Mucosa of descending colon (tissue), 3 donors: ENCODE measurements around the gene C10orf67. TPM values are rescaled to one million over a fixed set of nuclear protein-coding genes. Genes with fewer than 3 reads are reported as not detected.

ENCODE experiments used
- ATAC-seq: fragments of 200-7000 bp; cut with Tn5 transposase; one replicate; pipeline ENCODE4 v1.9.1; 2020; ENCODE audit warnings: mild to moderate bottlenecking, moderate library complexity
- DNase-seq, 3 donors: peaks; one replicate each; pipeline ENCODE4 v3.0.0-alpha.2; 2020
- H3K36me3 ChIP-seq: fragments of 200-600 bp; one replicate; pipeline ENCODE4 v1.8.0; 2021; ENCODE audit warnings: low read depth, mild to moderate bottlenecking
- H3K4me1 ChIP-seq: fragments of 200-600 bp; one replicate; pipeline ENCODE4 v1.8.0; 2021; ENCODE audit warnings: low read depth, mild to moderate bottlenecking
- H3K4me3 ChIP-seq: fragments of 200-600 bp; one replicate; pipeline ENCODE4 v1.8.0; 2021; ENCODE audit warnings: mild to moderate bottlenecking
- H3K9me3 ChIP-seq: fragments of 200-600 bp; one replicate; pipeline ENCODE4 v1.8.0; 2021; ENCODE audit warnings: mild to moderate bottlenecking
- CTCF ChIP-seq: fragments of 200-600 bp; IDR thresholded peaks from one replicate; pipeline ENCODE4 v1.8.0; 2022; ENCODE audit warnings: antibody characterized with exemption, mild to moderate bottlenecking
- intact Hi-C, 2 donors: fragments of 100-400 bp; cut with DNase I in 1 of 2; cut with micrococcal nuclease in 1 of 2; formaldehyde crosslinking; loops; one replicate each; pipeline versions ENCODE4 v1.11.0 to v1.11.1; 2022; cut with DNase I, micrococcal nuclease
- total RNA-seq, 3 donors: library from RNA; stranded (reverse); fragmentation: NEBNext Ultra II Directional in 2 of 3; extraction: Animal tissue kit (Norgen Biotek cat#: 25700) in 2 of 3; gene quantifications; one replicate each; pipeline versions ENCODE4 v1.2.1 to v1.2.4, GENCODE V29; 2021 to 2023
- donor health status: DM: no; HTN: no; CAD: no; lungs with moderate emphysema.
- donor health status: DM: no; HTN: no; CAD: no.
- donor health status: DM: no; HTN: yes; CAD: no.

Gene C10orf67
- total RNA-seq, 3 donors from 2014 or later: not detected

DNA sequence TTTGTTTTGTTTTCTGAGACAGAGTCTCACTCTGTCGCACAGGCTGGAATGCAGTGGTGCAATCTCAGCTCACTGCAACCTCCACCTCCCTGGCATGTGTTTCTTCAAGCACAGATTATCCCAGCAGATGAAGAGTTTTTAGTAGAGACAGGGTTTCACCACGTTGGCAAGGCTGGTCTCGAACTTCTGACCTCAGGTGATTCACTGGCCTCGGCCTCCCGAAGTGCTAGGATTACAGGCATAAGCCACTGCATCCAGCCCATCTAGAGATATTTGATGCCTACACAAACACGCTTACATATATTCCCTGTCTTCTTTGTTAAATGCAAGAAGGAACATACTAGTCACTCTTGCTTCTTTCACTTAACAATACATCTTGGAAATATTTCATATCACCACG, 158.4 kb downstream of the C10orf67 start:
- Histone ChIP-seq H3K4me1 (no peaks in the 10 kb centered on the region), H3K36me3 (no peaks in the 10 kb centered on the region), H3K4me3 (no peak overlapping the region), H3K9me3 (no peaks in the 10 kb centered on the region)
- ATAC-seq (no peak), DNase-seq (no peak)
- TF ChIP-seq CTCF: no peak
- intact Hi-C loops: no loop called here

- Histone ChIP-seq H3K36me3 (no peaks in the 10 kb centered on the region), H3K9me3 (no peaks in the 10 kb centered on the region), H3K4me1 (no peaks in the 10 kb centered on the region), H3K4me3 (no peak overlapping the region)
- intact Hi-C loops: no loop called here
- no peak for TF ChIP-seq CTCF
- no peak for ATAC-seq
- no peak for DNase-seq
These were observed 169.6 kb downstream of the C10orf67 start for GRCh38 chr10:23174977-23175512.

DNA sequence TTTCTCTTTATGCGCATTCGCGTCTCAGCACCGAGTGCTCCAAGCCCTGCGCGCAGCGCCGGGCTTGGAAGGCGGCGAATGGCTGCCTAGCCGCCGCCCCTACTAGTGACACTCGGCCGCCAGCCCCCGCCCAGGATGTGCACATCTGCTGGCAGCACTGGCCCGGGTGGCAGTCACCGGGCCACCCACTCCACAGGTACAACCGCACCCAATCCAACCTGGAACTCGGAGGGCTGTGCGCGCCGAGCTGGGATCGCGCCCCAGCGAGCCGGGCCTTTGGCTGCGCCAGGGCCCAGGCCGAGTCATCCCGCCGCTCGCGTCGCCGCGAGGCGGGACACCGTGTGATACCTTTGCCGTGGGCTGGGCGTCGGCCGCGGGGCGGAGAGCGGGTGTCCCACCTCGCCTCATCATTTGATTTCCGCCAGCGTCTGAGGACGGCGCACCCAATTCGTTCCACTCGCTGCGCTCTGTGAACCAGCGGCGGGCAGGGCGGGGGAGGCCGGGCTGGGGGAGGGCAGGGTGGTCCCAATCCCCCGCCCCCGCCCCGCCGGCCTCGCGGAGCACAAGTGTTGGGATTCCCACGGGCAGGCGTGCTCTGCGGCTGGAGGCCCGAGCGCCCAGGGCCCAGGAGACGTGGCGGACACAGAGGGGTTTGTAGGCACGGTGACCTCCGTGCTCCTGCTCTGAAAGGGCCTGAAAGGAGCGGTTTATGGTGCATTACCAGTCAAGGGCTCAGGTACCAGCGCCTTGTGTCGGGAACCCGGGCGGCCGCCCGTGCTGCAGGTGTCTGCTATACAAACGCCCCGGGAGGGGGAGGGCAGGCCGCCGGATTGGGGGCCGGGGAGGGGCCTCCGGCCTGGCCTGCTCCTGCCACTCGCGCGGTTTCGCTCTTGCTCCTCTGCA, 170.3 kb downstream of the C10orf67 start:
- Histone ChIP-seq H3K4me3 (no peak overlapping the region), H3K4me1 (no peaks in the 10 kb centered on the region), H3K9me3 (no peaks in the 10 kb centered on the region), H3K36me3 (no peaks in the 10 kb centered on the region)
- no peak for TF ChIP-seq CTCF
- ATAC-seq (no peak), DNase-seq (no peak)
- intact Hi-C loops: no loop called here

DNA sequence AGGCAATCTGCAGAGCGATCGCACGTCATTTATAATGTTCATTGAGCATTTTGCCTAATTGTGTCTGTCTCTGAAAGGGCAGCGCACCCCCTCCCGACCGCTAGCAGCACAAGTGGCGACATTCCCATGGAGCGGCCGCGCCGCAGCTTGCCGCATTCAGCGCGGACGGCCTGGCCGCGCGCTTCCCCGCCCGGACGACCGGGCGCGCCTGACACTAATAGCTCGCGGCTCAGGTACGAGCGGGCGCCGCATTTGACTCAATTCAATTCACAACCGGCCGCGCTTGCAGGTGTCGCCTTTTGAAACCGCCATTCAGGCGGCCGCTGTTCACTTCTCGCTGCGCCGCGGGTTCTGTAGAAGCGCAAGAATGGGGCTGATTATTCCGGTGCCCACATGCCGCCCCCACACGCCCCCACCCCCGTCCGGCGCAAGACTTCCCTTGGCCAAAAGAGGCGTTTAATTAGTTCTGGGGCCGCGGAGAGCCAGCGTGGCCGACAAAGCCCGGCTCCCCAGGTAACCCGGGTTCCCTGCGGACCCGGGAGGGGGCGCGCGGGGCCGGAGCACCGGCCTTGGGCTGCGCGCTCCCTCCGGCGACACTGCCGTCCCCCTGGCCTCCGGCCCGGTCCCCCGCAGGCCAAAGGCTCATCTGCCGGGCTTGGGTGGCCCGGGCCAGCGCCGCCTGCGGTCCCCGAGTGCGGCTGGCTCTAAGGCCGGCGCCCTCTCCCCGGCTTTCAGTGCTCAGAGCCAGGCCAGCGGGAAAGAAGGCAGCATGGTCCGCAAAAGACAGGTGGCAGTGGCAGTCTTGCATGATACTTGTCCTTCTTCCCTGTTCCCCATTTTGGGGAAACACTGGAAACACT, 171.2 kb downstream of the C10orf67 start:
- H3K9me3 ChIP-seq: no peaks in the 10 kb centered on the region
- H3K4me3 ChIP-seq: no peak overlapping the region
- TF ChIP-seq CTCF: no peak
- no peaks in the 10 kb centered on the region for H3K36me3 ChIP-seq
- DNase-seq (no peak), ATAC-seq (no peak)
- intact Hi-C loops: no loop called here
- no peaks in the 10 kb centered on the region for H3K4me1 ChIP-seq

- H3K4me1 ChIP-seq: no peaks in the 10 kb centered on the region
- no peaks in the 10 kb centered on the region for H3K9me3 ChIP-seq
- no peak for TF ChIP-seq CTCF
- H3K36me3 ChIP-seq: no peaks in the 10 kb centered on the region
- DNase-seq (no peak), ATAC-seq (no peak)
- intact Hi-C loops: no loop called here
- H3K4me3 ChIP-seq: no peak overlapping the region
These were observed 172.0 kb downstream of the C10orf67 start for GRCh38 chr10:23172429-23173213.
